Measurements from ENCODE around the gene SSNA1.

DNA sequence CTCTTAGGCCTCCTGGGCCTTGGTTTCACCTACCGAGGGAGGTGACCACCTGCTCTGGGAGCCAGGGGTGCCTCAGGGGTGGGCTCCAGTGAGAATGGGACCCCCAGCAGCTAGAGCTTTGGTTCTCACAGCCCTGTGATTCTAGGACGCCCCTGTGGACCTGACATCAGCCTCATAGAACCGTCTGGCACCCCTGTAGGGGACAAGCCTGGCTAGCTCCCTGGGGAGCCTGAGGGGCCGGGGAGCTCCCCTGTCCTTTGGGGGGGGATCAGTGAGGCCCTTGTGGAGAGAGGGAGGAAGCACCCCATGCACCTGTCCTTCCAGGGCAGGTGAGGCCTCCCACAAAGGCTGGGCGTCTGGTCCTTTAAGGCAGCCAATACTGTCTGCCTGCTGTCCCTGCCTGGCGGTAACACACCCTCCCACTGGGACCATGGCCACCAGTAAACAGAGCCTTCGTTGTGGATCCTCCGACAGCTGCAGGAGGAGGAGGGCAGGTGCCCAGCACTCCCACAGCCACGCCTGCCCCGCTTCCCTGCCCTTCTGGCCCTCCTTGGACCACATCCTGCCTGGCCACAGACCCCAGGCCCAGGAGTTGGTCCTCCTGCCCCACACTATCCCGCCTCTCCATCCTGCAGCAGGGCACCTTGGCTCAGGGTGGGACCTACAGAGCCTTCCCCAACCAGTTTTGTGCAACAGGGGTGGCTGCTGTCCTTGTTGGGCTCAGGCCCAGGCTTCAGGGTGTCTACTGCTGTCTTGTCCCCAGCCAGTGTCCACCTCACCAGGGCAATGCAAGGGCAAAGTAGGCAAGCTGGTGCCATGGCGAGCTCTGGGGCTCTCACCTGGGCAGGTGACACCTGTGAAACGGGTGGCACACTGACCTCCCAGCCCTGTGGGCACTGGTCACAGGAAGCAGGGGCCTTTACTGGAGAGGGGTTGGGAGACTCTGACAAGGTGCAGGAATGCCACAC lies 49.6 kb downstream of the SSNA1 start:
- TF ChIP-seq, protein P1, sequence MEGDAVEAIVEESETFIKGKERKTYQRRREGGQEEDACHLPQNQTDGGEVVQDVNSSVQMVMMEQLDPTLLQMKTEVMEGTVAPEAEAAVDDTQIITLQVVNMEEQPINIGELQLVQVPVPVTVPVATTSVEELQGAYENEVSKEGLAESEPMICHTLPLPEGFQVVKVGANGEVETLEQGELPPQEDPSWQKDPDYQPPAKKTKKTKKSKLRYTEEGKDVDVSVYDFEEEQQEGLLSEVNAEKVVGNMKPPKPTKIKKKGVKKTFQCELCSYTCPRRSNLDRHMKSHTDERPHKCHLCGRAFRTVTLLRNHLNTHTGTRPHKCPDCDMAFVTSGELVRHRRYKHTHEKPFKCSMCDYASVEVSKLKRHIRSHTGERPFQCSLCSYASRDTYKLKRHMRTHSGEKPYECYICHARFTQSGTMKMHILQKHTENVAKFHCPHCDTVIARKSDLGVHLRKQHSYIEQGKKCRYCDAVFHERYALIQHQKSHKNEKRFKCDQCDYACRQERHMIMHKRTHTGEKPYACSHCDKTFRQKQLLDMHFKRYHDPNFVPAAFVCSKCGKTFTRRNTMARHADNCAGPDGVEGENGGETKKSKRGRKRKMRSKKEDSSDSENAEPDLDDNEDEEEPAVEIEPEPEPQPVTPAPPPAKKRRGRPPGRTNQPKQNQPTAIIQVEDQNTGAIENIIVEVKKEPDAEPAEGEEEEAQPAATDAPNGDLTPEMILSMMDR (IDR thresholded peaks at IDR 0.05): no peak
- TF ChIP-seq POLR2A (IDR thresholded peaks at IDR 0.05): no peak

Data from ovary (tissue), 3 donors.